Lung (tissue), 12 donors: ENCODE results near the gene CTCF. TPM values are rescaled to one million over a fixed set of nuclear protein-coding genes. Genes with fewer than 3 reads are reported as not detected.

Experiments
- ATAC-seq: fragments of 200-7000 bp; cut with Tn5 transposase; one replicate; pipeline ENCODE4 v1.9.1; 2020; ENCODE audit warnings: moderate number of reproducible peaks; ENCODE audit not compliant: insufficient read depth, low FRiP score
- DNase-seq, 3 donors: peaks; one replicate each; pipeline ENCODE4 v3.0.0-alpha.2; 2013 to 2017
- H3K27ac ChIP-seq, 2 donors: one replicate each; pipeline ENCODE4 v1.5.1; 2013; ENCODE audit warnings: mild to moderate bottlenecking in 2 of 2, moderate library complexity in 2 of 2, control low read depth in 1 of 2, inconsistent platforms in 1 of 2, low read depth in 1 of 2, low read length in 1 of 2
- H3K27me3 ChIP-seq, 3 donors: one replicate each; pipeline ENCODE4 v1.5.1; 2013; ENCODE audit warnings: low read length in 2 of 3; ENCODE audit not compliant: control insufficient read depth in 3 of 3, insufficient read depth in 3 of 3
- H3K36me3 ChIP-seq, 4 donors: one replicate each; pipeline ENCODE4 v1.5.1; 2013; ENCODE audit warnings: low read length in 4 of 4, mild to moderate bottlenecking in 1 of 4, moderate library complexity in 1 of 4; ENCODE audit not compliant: control insufficient read depth in 4 of 4, insufficient read depth in 4 of 4
- H3K4me1 ChIP-seq, 5 donors: one replicate each; pipeline ENCODE4 v1.5.1; 2013; ENCODE audit warnings: low read length in 5 of 5, mild to moderate bottlenecking in 2 of 5, moderate library complexity in 1 of 5; ENCODE audit not compliant: control insufficient read depth in 5 of 5, insufficient read depth in 5 of 5
- H3K4me3 ChIP-seq: one replicate; pipeline ENCODE4 v1.5.1; 2013; ENCODE audit warnings: mild to moderate bottlenecking, control low read depth, moderate library complexity
- H3K9ac ChIP-seq, 2 donors: one replicate each; pipeline ENCODE4 v1.5.1; 2013; ENCODE audit warnings: low read length in 2 of 2, control low read depth in 1 of 2; ENCODE audit not compliant: insufficient read depth in 1 of 2
- H3K9me3 ChIP-seq, 4 donors: one replicate each; pipeline ENCODE4 v1.5.1; 2013; ENCODE audit warnings: low read length in 3 of 4, mild to moderate bottlenecking in 1 of 4, moderate library complexity in 1 of 4; ENCODE audit not compliant: control insufficient read depth in 4 of 4, insufficient read depth in 3 of 4
- CTCF ChIP-seq: IDR thresholded peaks from 2 replicates; pipeline ENCODE4 v1.5.1; 2012; ENCODE audit warnings: mild to moderate bottlenecking; ENCODE audit errors: control extremely low read depth, extremely low read depth
- WGBS, 2 donors: extraction: QIAGEN DNeasy Blood & Tissue Kit; methylation state at CpG; one replicate each; pipeline ENCODE4 v1.1.7; 2013; 5-methylcytosine and 5-hydroxymethylcytosine counted together
- polyA plus RNA-seq, 2 donors: library from polyadenylated mRNA; stranded (reverse); fragments of 200-250 nt; gene quantifications; one replicate each; pipeline ENCODE4 v1.2.1, GENCODE V29; 2013
- total RNA-seq, 2 donors: library from RNA; depleted of rRNA in 1 of 2; stranded (reverse); fragments of >200 nt in 1 of 2; gene quantifications; one replicate each; pipeline ENCODE4 v1.2.1, GENCODE V29; 2014 to 2021
- donor health status: control.
- donor health status: control.
- donor health status: Bipolar disorder and iron deficiency.
- donor health status: healthy.
- donor health status: DM: yes; HTN: yes; CAD: no.

Gene CTCF
- total and polyA plus RNA-seq, 4 donors = 16.7 to 54.2 (median 23.3) TPM

GRCh38 chr16:67657017-67657608 lies 94.8 kb downstream of the CTCF start:
- peaks cover 0 to 12% (median 4%) of the 10 kb centered on the region in 4 donors for H3K36me3 ChIP-seq
- peaks cover 0 to 13% (median 11%) of the 10 kb centered on the region in 3 donors for H3K27me3 ChIP-seq
- DNase-seq (no peak), ATAC-seq (no peak)
- H3K4me3 ChIP-seq = no peak overlapping the region
- H3K9me3 ChIP-seq = no peaks in the 10 kb centered on the region
- H3K4me1 ChIP-seq = peaks cover 2 to 20% (median 12%) of the 10 kb centered on the region in 5 donors
- no peak overlapping the region for H3K27ac ChIP-seq
- no peak overlapping the region for H3K9ac ChIP-seq
- TF ChIP-seq CTCF = no peak
- WGBS, 2 donors = 92 to 97% methylated on average over 14 to 16 of the region's 16 CpGs

- no peak overlapping the region for H3K9ac ChIP-seq
Measured at GRCh38 chr16:67657751-67658518, 95.6 kb downstream of the CTCF start.

GRCh38 chr16:67658849-67659674 lies 96.7 kb downstream of the CTCF start:
- Histone ChIP-seq H3K36me3 (peaks cover 0 to 20% (median 6%) of the 10 kb centered on the region in 4 donors), H3K27ac (no peak overlapping the region), H3K4me3 (peak overlapping the region; percentile 81), H3K4me1 (peaks cover 2 to 13% (median 7%) of the 10 kb centered on the region in 5 donors), H3K9me3 (no peaks in the 10 kb centered on the region), H3K27me3 (peaks cover 0 to 8% (median 5%) of the 10 kb centered on the region in 3 donors), H3K9ac (no peak overlapping the region)
- ATAC-seq = no peak
- WGBS, 2 donors = 38 to 62% methylated on average over 14 to 21 of the region's 21 CpGs
- no peak for DNase-seq
- no peak for TF ChIP-seq CTCF

More at GRCh38 chr16:67657751-67658518, 95.6 kb downstream of the CTCF start:
- WGBS, 2 donors = 94 to 95% methylated on average over 18 of the region's 18 CpGs
- H3K4me1 ChIP-seq = peaks cover 2 to 20% (median 12%) of the 10 kb centered on the region in 5 donors
- no peak for ATAC-seq
- DNase-seq = no peak
- H3K9me3 ChIP-seq = no peaks in the 10 kb centered on the region
- TF ChIP-seq CTCF = no peak
- no peak overlapping the region for H3K4me3 ChIP-seq
- no peak overlapping the region for H3K27ac ChIP-seq
- peaks cover 0 to 9% (median 8%) of the 10 kb centered on the region in 3 donors for H3K27me3 ChIP-seq
- peaks cover 0 to 15% (median 4%) of the 10 kb centered on the region in 4 donors for H3K36me3 ChIP-seq
